Measurements from ENCODE around the gene DIP2C.
"Not testable (repeated sequence)": the region's sequence is repeated elsewhere in the genome, so short reads cannot be mapped to it uniquely, and the experiment has no call there.

The DIP2C gene

DNA sequence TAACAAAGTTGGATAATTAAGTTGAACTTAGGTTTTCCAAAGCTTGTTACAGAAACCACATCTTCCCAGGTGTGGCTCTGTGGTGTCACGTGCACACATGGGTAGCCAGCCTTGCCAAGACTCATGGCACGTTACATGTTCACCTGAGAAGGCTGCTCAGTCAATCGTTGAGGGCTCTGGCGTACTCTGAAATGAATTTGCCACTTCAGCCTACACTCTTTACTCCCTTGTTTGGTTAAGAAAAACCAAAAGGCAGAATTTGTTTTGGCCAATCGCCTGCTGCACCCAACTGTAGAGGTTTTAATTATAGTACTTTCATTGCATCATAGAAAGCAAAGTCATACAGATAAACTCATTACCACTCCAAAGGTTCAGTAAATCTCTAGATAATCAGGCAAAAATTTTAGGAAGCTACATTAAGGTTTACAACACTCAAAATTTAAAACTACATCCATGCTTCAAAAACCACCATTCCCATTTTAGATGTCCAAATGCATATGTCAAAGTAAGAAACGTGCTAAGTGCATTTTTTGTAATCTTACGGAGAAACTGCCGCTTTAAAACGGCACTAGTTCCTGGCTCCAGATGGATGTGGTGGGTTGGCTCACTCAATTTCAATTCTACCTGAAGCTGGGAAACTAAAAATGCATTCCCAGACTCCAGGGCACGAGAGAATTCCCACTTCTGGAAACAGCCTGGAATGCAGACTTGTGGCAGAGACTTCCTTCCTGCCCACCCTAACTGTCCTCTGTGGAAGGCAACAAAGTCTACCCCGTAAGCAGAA is 88.4 kb downstream of the DIP2C start:
- H3K4me1 Mint-ChIP-seq = no peaks in the 10 kb centered on the region
- no peak overlapping the region for H3K27ac Mint-ChIP-seq
- H3K9me3 Mint-ChIP-seq = no peaks in the 10 kb centered on the region
- H3K27me3 Mint-ChIP-seq = peaks cover 2% of the 10 kb centered on the region
- H3K36me3 Mint-ChIP-seq = no peaks in the 10 kb centered on the region
- H3K4me3 Mint-ChIP-seq = no peak overlapping the region

DNA sequence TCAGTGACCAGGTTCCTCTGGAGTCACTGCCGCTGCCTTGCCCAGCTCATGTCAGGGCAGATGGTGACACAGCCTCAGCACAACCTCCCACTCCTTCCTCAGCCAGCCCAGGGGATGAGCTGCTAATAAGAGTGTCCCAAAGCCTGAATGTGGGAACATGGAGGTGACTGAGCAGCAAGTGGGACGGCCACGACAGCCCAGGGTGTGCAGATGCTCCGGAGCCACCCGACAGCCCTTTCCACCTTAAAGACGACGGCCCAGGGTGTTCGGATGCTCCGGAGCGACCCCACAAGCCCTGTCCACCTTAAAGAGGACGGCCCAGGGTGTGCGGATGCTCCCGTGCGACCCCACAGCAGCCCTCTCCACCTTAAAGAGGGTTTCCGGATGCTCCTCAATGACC is 89.2 kb downstream of the DIP2C start:
- no peaks in the 10 kb centered on the region for H3K9me3 Mint-ChIP-seq
- H3K27me3 Mint-ChIP-seq = peaks cover 2% of the 10 kb centered on the region
- no peak overlapping the region for H3K27ac Mint-ChIP-seq
- H3K4me3 Mint-ChIP-seq = no peak overlapping the region
- no peaks in the 10 kb centered on the region for H3K4me1 Mint-ChIP-seq
- no peaks in the 10 kb centered on the region for H3K36me3 Mint-ChIP-seq

DNA sequence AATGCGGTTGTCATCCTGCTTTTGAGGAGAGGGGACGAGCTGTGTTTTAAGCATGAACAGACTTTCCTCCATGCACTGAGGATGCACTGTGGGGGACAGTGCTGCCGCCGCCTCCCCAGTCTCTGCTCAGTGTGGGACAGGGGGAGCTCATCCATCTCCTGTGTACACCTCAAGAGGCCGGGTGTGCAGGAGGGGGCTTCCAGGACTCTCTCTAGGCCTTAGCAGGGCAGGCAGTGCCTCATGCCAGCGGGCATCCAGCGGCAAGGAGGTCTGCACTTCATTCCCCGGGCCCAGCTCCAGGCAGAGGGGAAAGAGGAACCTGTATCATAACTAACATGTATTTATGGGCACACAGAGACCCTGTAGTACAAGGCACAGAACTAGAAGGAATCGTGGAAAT is 89.7 kb downstream of the DIP2C start:
- Mint-ChIP-seq H3K9me3 (no peaks in the 10 kb centered on the region), H3K36me3 (no peaks in the 10 kb centered on the region), H3K27me3 (peaks cover 2% of the 10 kb centered on the region), H3K4me3 (no peak overlapping the region), H3K27ac (no peak overlapping the region), H3K4me1 (no peaks in the 10 kb centered on the region)

- H3K27ac Mint-ChIP-seq = no peak overlapping the region
- no peaks in the 10 kb centered on the region for H3K9me3 Mint-ChIP-seq
- H3K4me1 Mint-ChIP-seq = no peaks in the 10 kb centered on the region
- H3K27me3 Mint-ChIP-seq = no peaks in the 10 kb centered on the region
- no peaks in the 10 kb centered on the region for H3K36me3 Mint-ChIP-seq
- no peak overlapping the region for H3K4me3 Mint-ChIP-seq
These were observed 90.9 kb downstream of the DIP2C start for GRCh38 chr10:598415-599170.

- Mint-ChIP-seq H3K27me3 (no peaks in the 10 kb centered on the region), H3K4me1 (no peaks in the 10 kb centered on the region), H3K36me3 (no peaks in the 10 kb centered on the region), H3K9me3 (no peaks in the 10 kb centered on the region), H3K4me3 (no peak overlapping the region), H3K27ac (no peak overlapping the region)
These were observed 91.5 kb downstream of the DIP2C start for GRCh38 chr10:597976-598375.

DNA sequence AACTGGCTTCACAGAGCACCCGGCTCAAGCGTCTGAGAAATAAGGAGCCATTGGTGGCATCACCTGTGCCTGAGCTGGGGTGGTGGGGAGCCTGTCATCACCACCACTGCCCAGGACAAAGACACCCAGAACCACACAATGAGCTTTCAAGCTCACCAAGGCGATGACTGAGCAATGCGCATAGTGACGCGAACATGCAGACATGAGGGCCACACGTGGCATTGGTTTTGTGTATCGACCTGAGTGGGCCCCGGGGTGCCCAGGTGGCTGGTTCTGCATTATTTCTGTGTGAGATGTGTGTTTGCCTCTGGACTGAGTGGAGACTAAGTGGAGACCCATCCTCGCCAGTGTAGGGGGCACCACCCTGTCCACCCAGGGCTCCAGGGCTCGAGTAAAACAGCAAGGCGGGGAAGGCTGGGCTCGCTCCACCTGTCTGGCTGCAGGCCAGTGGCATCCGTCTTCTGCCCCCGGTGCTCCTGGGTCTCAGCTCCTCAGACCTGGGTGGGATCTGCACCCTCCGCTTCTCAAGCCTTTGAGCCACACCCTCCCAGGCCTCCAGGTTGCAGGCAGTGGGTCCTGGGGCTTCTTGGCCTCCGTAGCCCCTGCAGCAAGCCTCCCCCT is 92.6 kb downstream of the DIP2C start:
- no peak overlapping the region for H3K27ac Mint-ChIP-seq
- H3K9me3 Mint-ChIP-seq = no peaks in the 10 kb centered on the region
- H3K36me3 Mint-ChIP-seq = no peaks in the 10 kb centered on the region
- no peaks in the 10 kb centered on the region for H3K4me1 Mint-ChIP-seq
- no peaks in the 10 kb centered on the region for H3K27me3 Mint-ChIP-seq
- H3K4me3 Mint-ChIP-seq = no peak overlapping the region

- H3K27me3 Mint-ChIP-seq, H3K9me3 Mint-ChIP-seq, H3K4me3 Mint-ChIP-seq, H3K4me1 Mint-ChIP-seq, H3K27ac Mint-ChIP-seq, H3K36me3 Mint-ChIP-seq: not testable (repeated sequence)
These were observed 93.3 kb downstream of the DIP2C start for GRCh38 chr10:596131-596530.

GRCh38 chr10:595473-595872 is 94.0 kb downstream of the DIP2C start:
- no peaks in the 10 kb centered on the region for H3K4me1 Mint-ChIP-seq
- H3K4me3 Mint-ChIP-seq = no peak overlapping the region
- H3K36me3 Mint-ChIP-seq = no peaks in the 10 kb centered on the region
- H3K9me3 Mint-ChIP-seq = no peaks in the 10 kb centered on the region
- no peak overlapping the region for H3K27ac Mint-ChIP-seq
- no peaks in the 10 kb centered on the region for H3K27me3 Mint-ChIP-seq

DNA sequence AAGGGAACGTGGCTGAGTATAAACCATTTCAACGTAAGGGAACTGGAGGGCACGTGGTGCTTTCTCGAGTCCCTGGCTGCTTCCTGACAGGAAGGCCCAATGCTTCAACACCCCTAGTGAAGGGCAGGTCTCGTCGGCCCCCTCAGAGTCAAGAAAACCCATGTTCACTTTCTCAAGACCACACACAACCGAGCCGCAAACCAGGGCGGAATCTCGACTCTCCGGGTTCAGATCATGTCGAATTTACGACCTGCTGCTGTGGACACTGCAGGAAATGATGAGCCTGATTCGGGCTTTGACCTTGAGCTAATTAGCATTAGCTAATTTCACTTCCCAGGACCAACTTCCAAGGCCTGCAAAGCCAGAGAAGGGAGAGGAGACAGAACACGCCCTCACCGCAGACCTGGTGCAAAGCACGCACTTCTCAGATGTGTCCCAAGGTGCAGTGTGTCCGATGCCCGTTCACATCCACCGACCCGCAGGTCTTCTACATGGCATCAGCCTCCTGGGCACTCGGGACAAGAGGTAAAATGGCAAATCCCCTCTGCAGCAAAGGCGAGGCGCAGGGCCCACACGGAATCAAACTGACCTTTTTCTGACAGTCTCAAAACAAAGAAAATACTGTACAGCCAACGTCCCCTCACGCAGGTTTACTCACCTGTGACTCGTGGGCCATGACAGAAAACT is 94.7 kb downstream of the DIP2C start:
- H3K36me3 Mint-ChIP-seq = no peaks in the 10 kb centered on the region
- no peak overlapping the region for H3K4me3 Mint-ChIP-seq
- H3K9me3 Mint-ChIP-seq = no peaks in the 10 kb centered on the region
- H3K4me1 Mint-ChIP-seq = no peaks in the 10 kb centered on the region
- peaks cover under 1% of the 10 kb centered on the region for H3K27me3 Mint-ChIP-seq
- no peak overlapping the region for H3K27ac Mint-ChIP-seq

- Mint-ChIP-seq H3K27ac (peak overlapping the region; percentile 14), H3K9me3 (no peaks in the 10 kb centered on the region), H3K4me3 (no peak overlapping the region), H3K4me1 (no peaks in the 10 kb centered on the region), H3K36me3 (no peaks in the 10 kb centered on the region), H3K27me3 (peaks cover 3% of the 10 kb centered on the region)
These were observed 95.5 kb downstream of the DIP2C start for GRCh38 chr10:593901-594457.

- H3K9me3 Mint-ChIP-seq = no peaks in the 10 kb centered on the region
- peaks cover 3% of the 10 kb centered on the region for H3K27me3 Mint-ChIP-seq
- no peaks in the 10 kb centered on the region for H3K36me3 Mint-ChIP-seq
- H3K27ac Mint-ChIP-seq = no peak overlapping the region
- no peak overlapping the region for H3K4me3 Mint-ChIP-seq
- H3K4me1 Mint-ChIP-seq = no peaks in the 10 kb centered on the region
These were observed 96.0 kb downstream of the DIP2C start for GRCh38 chr10:593421-593820.

DNA sequence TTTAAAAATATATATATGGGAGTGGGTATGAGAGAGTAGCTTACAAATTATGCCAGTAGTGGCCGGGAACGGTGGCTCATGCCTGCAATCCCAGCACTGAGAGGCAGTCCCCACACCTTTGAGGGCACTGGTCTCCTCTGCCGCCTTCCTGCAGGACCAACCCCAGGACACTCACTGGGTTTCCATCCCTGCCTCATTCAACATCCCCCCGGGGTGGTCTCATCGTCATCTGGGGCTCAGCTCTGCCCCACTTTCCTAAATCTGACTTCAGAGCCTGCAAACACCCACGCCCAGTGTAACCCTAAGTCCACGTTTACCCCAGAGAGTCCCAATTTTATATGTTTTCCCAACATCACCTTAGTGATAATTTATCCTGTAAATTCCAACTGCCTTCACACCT is 96.5 kb downstream of the DIP2C start:
- Mint-ChIP-seq H3K4me3 (no peak overlapping the region), H3K27ac (no peak overlapping the region), H3K9me3 (no peaks in the 10 kb centered on the region), H3K36me3 (no peaks in the 10 kb centered on the region), H3K27me3 (peaks cover 3% of the 10 kb centered on the region), H3K4me1 (no peaks in the 10 kb centered on the region)

DNA sequence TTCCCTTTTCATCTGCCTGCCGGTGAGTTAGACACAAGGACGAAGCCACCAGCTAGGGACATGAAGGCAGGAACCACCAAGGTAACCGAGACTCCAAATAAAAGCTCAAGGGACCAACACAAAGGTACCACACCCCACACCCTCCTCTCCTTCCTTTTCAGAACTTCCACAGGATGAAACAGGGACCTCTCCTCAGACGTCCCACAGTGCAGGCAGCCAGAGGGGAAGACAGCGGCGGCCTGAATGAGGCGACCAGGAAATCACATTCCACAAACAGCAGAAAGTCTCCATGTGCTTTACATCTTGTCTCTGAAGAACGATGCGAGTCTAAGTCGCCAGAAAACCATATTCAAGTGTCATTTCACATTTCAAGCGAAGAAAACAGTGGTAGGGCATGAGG is 97.8 kb downstream of the DIP2C start:
- Mint-ChIP-seq H3K27ac (no peak overlapping the region), H3K4me3 (no peak overlapping the region), H3K27me3 (peaks cover 3% of the 10 kb centered on the region)

DNA sequence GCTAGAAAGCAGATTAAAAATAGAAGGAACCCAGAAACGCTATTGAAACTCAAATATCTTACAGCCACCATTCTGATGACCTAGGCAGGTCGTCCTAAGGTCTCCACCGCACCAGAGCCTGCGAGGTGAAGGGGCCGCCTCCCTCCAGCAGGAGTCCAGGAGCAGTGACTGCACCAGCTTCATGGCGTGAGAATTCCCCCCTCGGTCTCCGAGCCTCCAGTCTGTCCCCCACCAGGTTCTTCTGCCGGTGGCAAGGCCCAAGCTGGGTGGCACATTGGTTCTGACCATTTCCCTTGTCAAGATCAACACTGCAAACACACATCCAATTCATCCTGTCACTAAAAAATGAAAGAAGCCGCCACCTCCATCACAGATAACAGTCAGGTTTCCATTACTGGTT is 98.7 kb downstream of the DIP2C start:
- peaks cover 3% of the 10 kb centered on the region for H3K27me3 Mint-ChIP-seq
- H3K36me3 Mint-ChIP-seq = no peaks in the 10 kb centered on the region
- no peaks in the 10 kb centered on the region for H3K4me1 Mint-ChIP-seq
- no peak overlapping the region for H3K4me3 Mint-ChIP-seq
- no peaks in the 10 kb centered on the region for H3K9me3 Mint-ChIP-seq
- no peak overlapping the region for H3K27ac Mint-ChIP-seq

More for the DNA sequence above, 97.8 kb downstream of the DIP2C start:
- Mint-ChIP-seq H3K4me1 (no peaks in the 10 kb centered on the region), H3K36me3 (no peaks in the 10 kb centered on the region), H3K9me3 (no peaks in the 10 kb centered on the region)

DNA sequence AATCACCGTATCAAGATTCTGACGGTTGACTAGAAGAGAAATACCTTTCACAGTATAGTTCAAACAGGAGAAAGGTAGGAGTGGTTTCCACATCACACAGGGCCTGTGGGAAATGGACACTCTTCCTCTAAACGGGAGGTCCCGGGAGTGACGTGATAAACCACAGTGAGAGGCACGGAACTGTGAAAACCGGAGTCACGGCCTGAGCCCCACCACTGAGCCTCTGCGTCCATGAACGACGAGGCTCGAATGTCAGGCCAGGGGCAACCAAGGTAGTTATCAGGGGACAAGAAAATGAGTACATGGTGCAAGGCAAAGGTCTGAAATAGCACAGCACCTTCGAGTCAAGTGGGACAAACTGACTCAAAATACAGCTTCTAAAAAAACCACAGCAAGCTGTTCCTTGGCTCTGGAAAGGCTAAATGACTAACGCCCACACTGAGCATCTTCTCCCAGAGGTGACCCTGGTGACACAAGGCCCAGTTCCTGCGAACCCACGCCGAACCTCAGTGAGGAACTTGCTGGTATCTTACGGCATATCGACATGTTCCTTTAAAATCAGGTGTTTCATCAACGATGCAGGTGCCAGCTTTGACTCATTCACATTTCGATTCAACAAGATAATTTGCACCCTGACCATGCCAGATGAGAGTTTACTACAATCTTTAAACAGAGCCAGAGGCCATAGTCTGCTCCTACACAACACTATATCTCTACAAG is 99.3 kb downstream of the DIP2C start:
- Mint-ChIP-seq H3K27me3 (peaks cover 3% of the 10 kb centered on the region), H3K4me3 (no peak overlapping the region), H3K27ac (no peak overlapping the region), H3K4me1 (no peaks in the 10 kb centered on the region), H3K9me3 (no peaks in the 10 kb centered on the region), H3K36me3 (no peaks in the 10 kb centered on the region)

All from activated naive CD4-positive, alpha-beta T cell treated with anti-CD3 and anti-CD28 coated beads, Interleukin-2, amount 50 U/mL, for 24 hours (primary cell).